HEK293T (cell line): ENCODE results near the gene LDHD.

Experiments
- CTCF ChIA-PET: fragments of 350-600 bp; formaldehyde crosslinking; extraction: SDS; loops from one replicate; lab custom pipeline; 2021; ENCODE audit warnings: antibody characterized with exemption, inconsistent platforms; lab: Yijun Ruan, JAX
- POLR2A ChIA-PET: fragments of 350-600 bp; formaldehyde crosslinking; extraction: SDS; loops from one replicate; lab custom pipeline; 2020; ENCODE audit warnings: antibody characterized with exemption, inconsistent platforms; lab: Yijun Ruan, JAX
- DNase-seq: peaks from one replicate; pipeline ENCODE4 v3.0.0; 2012; ENCODE audit warnings: mixed read lengths; ENCODE audit errors: extremely low spot score
- ARNT ChIP-seq: fragments of 450-650 bp; IDR thresholded peaks from 2 replicates; pipeline ENCODE4 v1.6.1; 2017; ENCODE audit warnings: mild to moderate bottlenecking
- BHLHE40 ChIP-seq: fragments of 450-650 bp; IDR thresholded peaks from 2 replicates; pipeline ENCODE4 v1.6.1; 2016; ENCODE audit warnings: mild to moderate bottlenecking, moderate library complexity, borderline replicate concordance
- CTBP1 ChIP-seq: fragments of 450-650 bp; IDR thresholded peaks from 2 replicates; pipeline ENCODE4 v1.6.1; 2016; ENCODE audit warnings: borderline replicate concordance
- ELF4 ChIP-seq: fragments of 450-650 bp; IDR thresholded peaks from 2 replicates; pipeline ENCODE4 v1.6.1; 2017; ENCODE audit warnings: antibody characterized with exemption
- FOXA1 ChIP-seq: fragments of 450-650 bp; IDR thresholded peaks from 2 replicates; pipeline ENCODE4 v1.6.1; 2016; ENCODE audit warnings: mild to moderate bottlenecking
- FOXK2 ChIP-seq: fragments of 450-650 bp; IDR thresholded peaks from 2 replicates; pipeline ENCODE4 v1.6.1; 2016; ENCODE audit warnings: mild to moderate bottlenecking
- FOXM1 ChIP-seq: fragments of 450-650 bp; IDR thresholded peaks from 2 replicates; pipeline ENCODE4 v1.6.1; 2017; ENCODE audit warnings: mild to moderate bottlenecking, borderline replicate concordance
- HDGF ChIP-seq: fragments of 450-650 bp; IDR thresholded peaks from 2 replicates; pipeline ENCODE4 v1.6.1; 2017; ENCODE audit warnings: antibody characterized with exemption, borderline replicate concordance
- L3MBTL2 ChIP-seq: fragments of 450-650 bp; conservative IDR thresholded peaks from 2 replicates; pipeline ENCODE4 v1.6.1; 2016; ENCODE audit warnings: mild to moderate bottlenecking
- LEF1 ChIP-seq: fragments of 450-650 bp; IDR thresholded peaks from 2 replicates; pipeline ENCODE4 v1.6.1; 2017; ENCODE audit warnings: mild to moderate bottlenecking, borderline replicate concordance
- NFRKB ChIP-seq: fragments of 450-650 bp; IDR thresholded peaks from 2 replicates; pipeline ENCODE4 v1.6.1; 2016; ENCODE audit warnings: mild to moderate bottlenecking, moderate library complexity
- PKNOX1 ChIP-seq: fragments of 450-650 bp; IDR thresholded peaks from 2 replicates; pipeline ENCODE4 v1.6.1; 2016
- SP1 ChIP-seq: fragments of 450-650 bp; IDR thresholded peaks from 2 replicates; pipeline ENCODE4 v1.6.1; 2017
- SUZ12 ChIP-seq: fragments of 450-650 bp; IDR thresholded peaks from 2 replicates; pipeline ENCODE4 v1.6.1; 2016; ENCODE audit warnings: mild to moderate bottlenecking
- TARDBP ChIP-seq: fragments of 450-650 bp; IDR thresholded peaks from 2 replicates; pipeline ENCODE4 v1.6.1; 2016
- ZNF384 ChIP-seq: fragments of 450-650 bp; IDR thresholded peaks from 2 replicates; pipeline ENCODE4 v1.6.1; 2016

Gene LDHD

GRCh38 chr16:75065521-75066149 is 50.9 kb downstream of the LDHD start:
- POLR2A ChIA-PET: no interaction called here
- CTCF ChIA-PET: interaction anchor here (0.7 kb wide), 1 partner anchor 182 kb away, joined by 3 read pairs; no protein-coding TSS in a partner anchor
- TF ChIP-seq FOXM1 (no peak), NFRKB (no peak), SP1 (no peak), CTBP1 (no peak), ZNF384 (no peak), ELF4 (no peak), ARNT (no peak), BHLHE40 (no peak), PKNOX1 (no peak)
- DNase-seq: no peak

GRCh38 chr16:75065149-75065505 is 51.5 kb downstream of the LDHD start:
- POLR2A ChIA-PET: no interaction called here
- no peak for TF ChIP-seq CTBP1
- TF ChIP-seq ELF4: no peak
- no peak for TF ChIP-seq ARNT
- TF ChIP-seq BHLHE40: no peak
- TF ChIP-seq TARDBP: no peak
- TF ChIP-seq FOXA1: no peak
- TF ChIP-seq LEF1: no peak
- TF ChIP-seq SP1: no peak
- TF ChIP-seq L3MBTL2: no peak
- no peak for TF ChIP-seq NFRKB
- no peak for TF ChIP-seq FOXK2
- no peak for TF ChIP-seq HDGF
- TF ChIP-seq ZNF384: no peak
- TF ChIP-seq SUZ12: no peak
- no peak for DNase-seq
- CTCF ChIA-PET: interaction anchor here (0.7 kb wide), 1 partner anchor 183 kb away, joined by 3 read pairs; no protein-coding TSS in a partner anchor

- TF ChIP-seq SP1 (no peak), LEF1 (no peak), L3MBTL2 (0 out of 2 replicates have a peak, but pooled peaks have one; percentile 16), ZNF384 (peak; percentile 90), PKNOX1 (peak; percentile 38; the same call in 1 of the 2 replicates), TARDBP (no peak)
- ChIA-PET POLR2A (no interaction called here), CTCF (interaction anchor here (0.7 kb wide), 1 partner anchor 183 kb away, joined by 3 read pairs; no protein-coding TSS in a partner anchor)
- no peak for DNase-seq
Measured at GRCh38 chr16:75064403-75065148, 52.0 kb downstream of the LDHD start.

GRCh38 chr16:75063549-75064088 is 53.0 kb downstream of the LDHD start:
- no peak for TF ChIP-seq PKNOX1
- TF ChIP-seq HDGF: no peak
- no peak for TF ChIP-seq ARNT
- no peak for TF ChIP-seq ZNF384
- no peak for TF ChIP-seq L3MBTL2
- TF ChIP-seq TARDBP: no peak
- TF ChIP-seq SP1: no peak
- no peak for TF ChIP-seq FOXM1
- ChIA-PET POLR2A (no interaction called here), CTCF (interaction anchor here (0.6 kb wide), 1 partner anchor 16 kb away, joined by 4 read pairs; no protein-coding TSS in a partner anchor)
- DNase-seq: no peak

GRCh38 chr16:75062976-75063346 is 53.6 kb downstream of the LDHD start:
- TF ChIP-seq FOXK2: no peak
- CTCF ChIA-PET: interaction anchor here (0.6 kb wide), 1 partner anchor 15 kb away, joined by 4 read pairs; no protein-coding TSS in a partner anchor
- no peak for DNase-seq
- POLR2A ChIA-PET: no interaction called here

GRCh38 chr16:75062135-75062975 is 54.2 kb downstream of the LDHD start:
- ChIA-PET POLR2A (no interaction called here), CTCF (interaction anchor here (0.6 to 1.0 kb wide), 2 partner anchors 9 to 111 kb away, joined by 3 to 6 read pairs; no protein-coding TSS in a partner anchor)

More at GRCh38 chr16:75062135-75062975, 54.2 kb downstream of the LDHD start:
- TF ChIP-seq ZNF384 (no peak), FOXM1 (no peak), BHLHE40 (no peak), NFRKB (no peak), CTBP1 (no peak), TARDBP (no peak)
- no peak for DNase-seq
